OCI-LY1 (cell line): ENCODE results near the gene SDK1.

Experiments
- H2AFZ ChIP-seq: fragments of 200-600 bp; sonication (generic), shearing (Covaris generic); 2 replicates; pipeline ENCODE4 v1.6.0; 2014; ENCODE audit warnings: antibody characterized with exemption, mild to moderate bottlenecking, low read length
- H3F3A ChIP-seq: fragments of 200-600 bp; sonication (generic), shearing (Covaris generic); 2 replicates; pipeline ENCODE4 v1.6.0; 2014; ENCODE audit warnings: mild to moderate bottlenecking, antibody characterized with exemption, low read length, moderate library complexity; ENCODE audit not compliant: insufficient read depth
- H3K27ac ChIP-seq: fragments of 200-600 bp; sonication (generic); 2 replicates; pipeline ENCODE4 v1.5.1; 2014; ENCODE audit warnings: low read length, mixed run types, mild to moderate bottlenecking, low read depth; ENCODE audit not compliant: poor library complexity, severe bottlenecking
- H3K27me3 ChIP-seq: fragments of 200-600 bp; sonication (generic); 2 replicates; pipeline ENCODE4 v1.6.0; 2014; ENCODE audit warnings: antibody characterized with exemption, mild to moderate bottlenecking, low read length, moderate library complexity; ENCODE audit not compliant: insufficient read depth
- H3K36me3 ChIP-seq: fragments of 200-600 bp; sonication (generic); 2 replicates; pipeline ENCODE4 v1.6.1; 2014; ENCODE audit warnings: mild to moderate bottlenecking, antibody characterized with exemption, low read length, moderate library complexity, mixed read lengths; ENCODE audit not compliant: insufficient read depth
- H3K4me1 ChIP-seq: fragments of 200-600 bp; sonication (generic); 2 replicates; pipeline ENCODE4 v1.5.1; 2014; ENCODE audit warnings: mild to moderate bottlenecking, low read length, moderate library complexity; ENCODE audit not compliant: insufficient read depth, severe bottlenecking
- H3K4me2 ChIP-seq: fragments of 200-600 bp; sonication (generic), shearing (Covaris generic); 2 replicates; pipeline ENCODE4 v1.6.1; 2014; ENCODE audit warnings: low read length
- H3K4me3 ChIP-seq: fragments of 200-600 bp; sonication (generic); 2 replicates; pipeline ENCODE4 v1.5.1; 2014; ENCODE audit warnings: low read length, low read depth, mild to moderate bottlenecking, mixed read lengths; ENCODE audit not compliant: poor library complexity, severe bottlenecking
- H3K79me2 ChIP-seq: fragments of 200-600 bp; shearing (Covaris generic); 2 replicates; pipeline ENCODE4 v1.6.1; 2016; ENCODE audit warnings: mixed run types, low read length, mixed read lengths; ENCODE audit not compliant: insufficient read depth
- H3K9ac ChIP-seq: fragments of 200-600 bp; sonication (generic), shearing (Covaris generic); 2 replicates; pipeline ENCODE4 v1.6.1; 2014; ENCODE audit warnings: mild to moderate bottlenecking, low read length, mixed read lengths
- H3K9me2 ChIP-seq: fragments of 200-600 bp; sonication (generic), shearing (Covaris generic); 2 replicates; pipeline ENCODE4 v1.6.1; 2014; ENCODE audit warnings: low read depth, mild to moderate bottlenecking, low read length, mixed read lengths
- H3K9me3 ChIP-seq: fragments of 200-600 bp; shearing (Covaris generic); 2 replicates; pipeline ENCODE4 v1.6.1; 2014; ENCODE audit warnings: low read length, mixed read lengths
- H4K20me1 ChIP-seq: fragments of 200-600 bp; sonication (generic), shearing (Covaris generic); 2 replicates; pipeline ENCODE4 v1.6.0; 2016; ENCODE audit warnings: mild to moderate bottlenecking, low read length; ENCODE audit not compliant: insufficient read depth
- CTCF ChIP-seq: fragments of 200-600 bp; sonication (generic), shearing (Covaris generic); IDR thresholded peaks from 2 replicates; pipeline ENCODE4 v1.5.1; 2017; ENCODE audit warnings: mild to moderate bottlenecking, antibody characterized with exemption, low read length, moderate library complexity, mixed read lengths
- EZH2 ChIP-seq: fragments of 200-600 bp; sonication (generic), shearing (Covaris generic); IDR thresholded peaks from 2 replicates; pipeline ENCODE4 v1.8.0; 2017; ENCODE audit warnings: borderline replicate concordance, mixed run types, mild to moderate bottlenecking, antibody characterized with exemption, low read length, moderate library complexity, mixed read lengths

SDK1 gene

DNA sequence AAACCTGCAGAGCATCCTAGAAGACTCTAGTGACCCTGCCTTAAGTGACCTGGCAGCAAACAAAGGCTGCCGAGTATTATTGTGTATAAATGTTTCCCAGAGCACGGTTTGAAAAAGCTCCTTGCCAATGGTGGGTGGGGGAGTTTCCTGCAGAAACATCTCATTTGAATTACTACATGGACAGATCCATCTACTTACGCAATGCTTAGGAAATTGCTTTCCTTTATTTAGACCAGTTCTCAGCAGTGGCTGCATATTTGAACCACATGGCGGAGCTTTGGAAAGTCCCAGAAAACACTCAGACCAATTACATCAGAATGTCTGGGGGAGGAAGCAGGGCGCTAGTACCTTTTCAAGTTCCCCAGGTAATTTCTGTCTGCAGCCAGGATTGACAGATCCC lies 560.9 kb downstream of the SDK1 start:
- Histone ChIP-seq H2AFZ (no peak overlapping the region), H3K4me1 (peaks cover 10% of the 10 kb centered on the region), H4K20me1 (no peaks in the 10 kb centered on the region), H3K4me3 (no peak overlapping the region), H3K9me3 (peaks cover 7% of the 10 kb centered on the region; the same call in 1 of the 2 replicates), H3K27ac (no peak overlapping the region), H3K9ac (no peak overlapping the region), H3F3A (no peaks in the 10 kb centered on the region), H3K4me2 (no peak overlapping the region), H3K79me2 (no peaks in the 10 kb centered on the region), H3K36me3 (peaks cover 7% of the 10 kb centered on the region; the same call in 1 of the 2 replicates), H3K27me3 (no peaks in the 10 kb centered on the region), H3K9me2 (no peaks in the 10 kb centered on the region)
- no peak for TF ChIP-seq CTCF
- no peak for TF ChIP-seq EZH2

DNA sequence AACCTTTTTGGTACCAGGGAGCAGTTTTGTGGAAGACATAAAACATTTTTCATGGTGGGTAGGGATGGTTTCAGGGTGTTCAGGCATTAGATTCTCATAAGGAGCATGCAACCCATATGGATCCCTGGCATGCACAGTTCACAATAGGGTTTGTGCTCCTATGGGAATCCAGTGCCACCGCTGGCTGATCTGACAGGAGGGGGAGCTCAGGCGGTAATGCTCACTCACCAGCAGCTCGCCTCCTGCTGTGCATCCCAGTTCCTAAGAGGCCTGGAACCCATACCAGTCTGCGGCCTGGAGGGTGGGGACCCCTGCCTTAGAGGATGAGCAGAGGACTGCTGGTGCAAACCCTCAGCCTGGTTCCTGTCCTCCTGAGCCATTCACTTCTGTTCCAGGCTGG lies 561.7 kb downstream of the SDK1 start:
- Histone ChIP-seq H3K79me2 (no peaks in the 10 kb centered on the region), H3F3A (no peaks in the 10 kb centered on the region), H3K4me1 (peaks cover 10% of the 10 kb centered on the region), H3K4me2 (no peak overlapping the region), H3K9me3 (peaks cover 7% of the 10 kb centered on the region; the same call in 1 of the 2 replicates), H3K9me2 (no peaks in the 10 kb centered on the region), H4K20me1 (no peaks in the 10 kb centered on the region), H3K27ac (no peak overlapping the region), H3K9ac (no peak overlapping the region), H3K27me3 (no peaks in the 10 kb centered on the region), H3K36me3 (peaks cover 7% of the 10 kb centered on the region; the same call in 1 of the 2 replicates), H2AFZ (no peak overlapping the region), H3K4me3 (no peak overlapping the region)
- TF ChIP-seq CTCF (no peak), EZH2 (no peak)

DNA sequence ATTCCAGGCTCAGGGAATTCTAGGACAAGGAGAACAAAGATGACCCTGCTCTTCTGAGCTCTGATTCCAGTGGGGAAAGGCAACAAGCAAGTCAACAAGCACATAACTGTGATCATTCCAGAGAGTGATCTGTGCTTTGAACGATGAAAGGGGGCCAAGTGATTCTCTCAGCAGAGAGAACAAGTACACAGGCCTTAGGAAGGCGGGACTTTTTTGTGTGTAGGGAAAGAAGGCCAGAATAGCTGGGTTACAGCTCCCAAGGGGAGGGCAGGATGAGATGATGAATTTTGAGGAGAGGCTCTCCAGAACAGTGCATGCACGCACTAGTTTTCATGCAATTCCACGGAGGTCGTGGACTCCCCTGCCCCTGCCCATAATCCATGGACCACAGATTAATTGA lies 565.2 kb downstream of the SDK1 start:
- Histone ChIP-seq H3K9me3 (peaks cover 10% of the 10 kb centered on the region; the same call in 1 of the 2 replicates), H3K36me3 (peaks cover 7% of the 10 kb centered on the region; the same call in 1 of the 2 replicates), H3K27me3 (no peaks in the 10 kb centered on the region), H3K4me3 (no peak overlapping the region), H3K4me1 (peaks cover 10% of the 10 kb centered on the region), H3F3A (no peaks in the 10 kb centered on the region), H3K27ac (no peak overlapping the region), H3K79me2 (no peaks in the 10 kb centered on the region), H4K20me1 (no peaks in the 10 kb centered on the region), H3K9ac (no peak overlapping the region), H3K9me2 (no peaks in the 10 kb centered on the region), H2AFZ (no peak overlapping the region), H3K4me2 (no peak overlapping the region)
- no peak for TF ChIP-seq EZH2
- no peak for TF ChIP-seq CTCF
